Putamen (tissue), 1 donor: ENCODE data around the gene KLHL40.
"Not testable (repeated sequence)": the region's sequence is repeated elsewhere in the genome, so short reads cannot be mapped to it uniquely, and the experiment has no call there.

ENCODE experiments used
- DNase-seq: peaks from one replicate; pipeline ENCODE4 v3.0.0-alpha.2; 2016; ENCODE audit warnings: low spot score

Gene KLHL40

DNA sequence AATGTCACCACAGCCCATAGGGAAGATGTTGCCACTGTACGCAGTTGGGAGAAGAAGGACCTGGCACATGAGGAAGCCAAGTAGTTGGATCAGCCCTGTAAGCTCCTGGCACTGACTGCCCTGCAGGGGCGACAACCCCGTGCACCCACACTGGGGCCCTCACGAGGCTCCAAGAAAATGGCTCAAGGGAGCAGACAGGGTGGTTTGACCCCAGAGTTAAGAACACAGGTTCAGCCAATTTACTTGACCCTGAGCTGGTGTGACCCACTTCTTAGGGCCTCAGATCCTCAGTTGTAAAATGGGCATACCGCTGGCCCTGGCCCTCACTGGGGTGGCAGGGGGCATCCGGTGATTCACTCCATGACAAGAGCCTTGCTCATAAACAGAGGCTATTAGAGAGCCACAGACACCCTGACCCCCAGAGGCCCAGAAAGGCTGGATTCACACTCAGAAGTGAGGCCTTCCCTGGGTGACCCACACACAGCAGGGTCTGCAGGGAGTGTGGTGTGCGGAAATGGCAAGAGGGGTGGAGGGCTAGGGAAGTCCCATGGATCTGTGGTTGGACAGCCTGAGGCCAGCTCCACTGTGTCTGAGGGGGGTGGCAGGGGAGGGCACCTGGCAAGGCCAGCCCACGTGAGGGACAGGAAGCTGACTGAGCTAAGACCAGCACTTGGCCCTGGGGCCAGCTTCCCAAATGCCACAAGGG lies 19.0 kb downstream of the KLHL40 start:
- no peak for DNase-seq

GRCh38 chr3:42705058-42705767 lies 19.9 kb downstream of the KLHL40 start:
- DNase-seq: no peak

GRCh38 chr3:42705962-42706585 lies 20.7 kb downstream of the KLHL40 start:
- DNase-seq: no peak

DNA sequence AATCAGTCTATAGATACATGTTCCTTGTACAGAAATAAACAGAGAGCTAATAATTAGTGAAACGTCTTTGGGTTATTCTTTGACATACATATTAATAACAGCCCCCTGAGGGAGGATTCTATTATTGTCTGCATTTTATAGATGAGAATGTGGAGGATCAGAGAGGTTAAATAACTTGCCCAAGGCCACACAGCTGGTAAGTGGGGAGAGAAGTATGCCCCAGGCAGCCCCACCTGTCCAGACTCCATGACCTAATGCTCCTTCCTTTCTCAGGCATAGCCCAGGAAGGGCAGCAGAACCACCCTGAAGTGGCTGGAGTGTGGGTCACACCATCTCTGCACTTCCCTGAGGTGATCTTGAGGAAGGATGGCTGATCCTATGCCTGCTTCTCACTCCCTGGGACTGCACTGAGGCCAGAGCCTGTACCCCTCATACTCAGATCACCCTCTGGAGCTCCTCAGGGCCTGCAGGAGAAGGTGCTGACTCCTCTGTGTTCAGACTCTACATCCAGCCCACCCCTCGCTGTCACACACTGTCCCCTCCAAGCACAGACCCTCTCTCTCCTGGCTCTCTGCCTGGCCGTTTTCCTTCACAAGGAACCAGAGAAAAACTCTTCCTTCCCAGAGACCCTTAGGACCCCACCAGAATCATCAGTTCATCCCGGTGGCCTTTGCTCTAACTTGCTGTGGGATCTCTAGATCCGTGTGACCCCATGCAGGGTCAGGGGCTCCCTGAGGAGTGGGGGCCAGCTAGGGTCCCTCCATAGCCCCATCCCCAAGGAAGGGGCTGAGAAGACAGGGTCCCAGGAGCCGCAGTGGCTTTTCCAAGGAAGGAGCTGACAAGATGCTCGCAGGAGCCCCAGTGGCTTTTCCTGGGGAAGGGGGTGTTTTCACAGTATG lies 21.6 kb downstream of the KLHL40 start:
- DNase-seq: no peak

DNA sequence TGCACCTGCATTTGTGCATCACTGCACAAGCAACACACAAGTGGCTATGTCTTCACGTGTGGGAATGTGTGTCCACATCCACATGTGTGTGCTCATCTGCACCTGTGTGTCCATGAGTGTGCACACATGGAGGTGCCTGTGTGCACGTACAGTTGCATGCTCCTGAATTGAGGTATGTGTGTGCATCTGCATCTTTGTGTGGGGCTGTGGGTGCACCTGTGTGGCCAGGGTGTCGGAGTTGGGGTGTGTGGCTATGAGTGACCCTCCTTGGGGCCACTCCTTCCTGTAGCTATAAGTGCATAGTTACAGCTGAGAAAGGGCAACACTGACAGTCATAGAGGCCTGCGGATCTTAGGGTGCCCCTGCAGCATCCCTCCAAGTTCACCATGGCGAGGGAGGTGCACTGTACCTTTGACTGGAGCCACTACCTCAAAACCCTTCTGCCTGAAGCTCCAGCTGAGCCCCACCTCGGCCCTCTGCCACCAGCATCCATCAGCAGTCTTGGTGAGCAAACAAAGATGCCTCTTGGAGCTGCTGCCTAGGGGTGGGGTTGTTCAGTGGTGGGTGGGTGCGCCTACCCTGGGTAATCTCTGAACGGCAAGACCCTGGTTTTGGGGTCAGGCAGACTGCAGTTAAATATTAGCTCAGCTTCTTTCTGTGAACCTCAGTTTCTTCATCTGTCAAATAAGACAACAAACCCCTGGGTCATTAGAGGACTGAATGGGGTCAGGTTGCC lies 22.5 kb downstream of the KLHL40 start:
- DNase-seq: no peak

- no peak for DNase-seq
These were observed 23.3 kb downstream of the KLHL40 start for GRCh38 chr3:42708611-42709151.

DNA sequence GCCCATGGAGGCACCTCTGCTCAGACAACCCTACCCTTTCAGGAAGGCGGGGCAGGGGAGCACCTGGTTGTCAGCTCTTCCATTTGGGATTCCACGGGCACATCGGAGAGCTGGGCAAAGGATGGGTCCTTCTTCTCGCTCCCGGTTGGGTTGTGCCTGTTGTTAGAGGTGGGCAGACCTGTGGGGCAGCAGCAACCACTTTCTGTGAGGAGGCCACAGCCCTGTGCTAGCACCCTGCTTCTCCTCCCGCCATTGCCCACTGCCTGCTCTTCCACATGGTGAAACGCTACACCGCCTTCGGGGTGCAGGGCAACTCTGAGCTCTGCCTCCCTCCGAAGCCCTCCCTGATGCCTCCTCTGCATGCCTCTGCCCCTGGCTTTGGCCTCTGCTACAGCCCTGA lies 24.3 kb downstream of the KLHL40 start:
- DNase-seq: no peak

DNA sequence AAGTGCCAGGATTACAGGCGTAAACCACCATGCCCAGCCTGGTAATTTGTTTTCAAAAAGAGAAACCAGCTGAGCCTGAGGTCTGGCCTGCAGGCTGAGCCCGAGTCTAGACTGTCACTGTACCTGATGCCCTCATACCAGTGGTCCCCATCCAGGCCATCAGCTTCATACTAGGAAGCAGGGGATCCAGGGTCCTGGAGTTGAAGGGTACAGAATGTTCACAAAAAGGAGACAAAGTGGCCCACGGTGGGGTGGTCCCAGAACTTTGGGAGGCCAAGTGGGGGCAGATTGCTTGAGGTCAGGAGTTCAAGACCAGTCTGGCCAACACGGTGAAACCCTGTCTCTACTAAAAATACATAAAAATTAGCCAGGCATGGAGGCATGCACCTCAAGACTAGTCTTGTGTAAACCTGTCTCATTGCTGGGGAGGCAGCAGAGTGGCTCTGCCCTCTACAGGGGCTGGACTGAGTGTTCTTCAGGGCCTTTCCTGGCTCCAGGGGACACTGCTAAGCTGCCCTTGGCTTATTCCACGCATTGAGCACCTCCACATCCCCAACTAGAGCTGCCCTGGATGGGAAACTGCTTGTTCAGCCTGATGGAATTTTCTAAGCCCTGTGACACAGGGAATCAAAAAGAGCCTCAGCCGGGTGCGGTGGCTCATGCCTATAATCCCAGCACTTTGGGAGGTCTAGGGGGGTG lies 25.1 kb downstream of the KLHL40 start:
- DNase-seq: no peak

- DNase-seq: no peak
These were observed 26.4 kb downstream of the KLHL40 start for GRCh38 chr3:42711491-42712343.

DNA sequence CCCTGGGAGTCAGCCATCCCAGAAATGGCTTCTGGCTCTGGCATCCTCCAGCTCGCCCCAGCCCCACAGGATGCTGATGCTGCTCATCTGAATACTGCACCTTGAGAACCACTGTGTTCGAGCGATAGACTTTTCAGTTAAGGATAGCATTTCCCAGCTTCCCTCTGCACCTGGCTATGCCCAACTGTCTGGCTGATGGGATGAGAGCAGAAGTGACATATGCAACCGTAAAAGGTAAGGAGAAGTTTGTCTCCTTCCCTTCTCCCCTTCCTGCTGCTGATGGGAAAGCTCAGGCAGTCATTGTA lies 27.0 kb downstream of the KLHL40 start:
- DNase-seq: no peak

DNA sequence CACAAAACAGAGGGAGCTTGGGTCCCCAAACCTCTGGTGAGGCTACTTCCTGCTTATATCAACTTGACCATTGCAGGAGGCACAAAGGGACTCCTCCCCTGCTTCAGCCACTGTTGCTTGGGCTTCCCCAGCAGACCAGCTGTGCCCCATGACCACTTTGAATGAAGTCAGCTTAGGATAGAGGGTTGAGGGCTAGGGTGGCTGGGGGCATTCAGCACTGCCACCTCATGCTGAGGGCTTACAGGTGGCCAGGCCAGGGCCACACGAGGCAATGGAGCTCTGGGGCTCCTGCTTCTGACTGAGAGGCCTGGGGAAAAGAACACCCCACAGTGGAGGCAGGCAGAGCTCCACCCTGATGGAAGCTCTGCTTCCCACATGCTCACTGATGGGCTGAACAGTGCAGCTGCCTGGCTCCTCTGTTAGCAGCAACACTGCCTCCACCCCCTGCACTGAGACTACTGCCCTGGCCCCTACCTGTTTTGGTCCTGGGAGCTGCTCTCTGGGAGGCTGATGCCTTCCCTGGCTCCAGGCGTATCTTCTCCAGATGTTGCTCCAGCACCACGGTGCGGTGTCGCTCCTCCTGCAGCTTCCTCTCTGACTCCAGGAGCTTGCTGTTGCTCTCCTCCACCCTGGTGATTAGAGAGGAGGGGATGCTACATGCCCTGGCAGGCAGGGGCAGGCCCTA lies 27.5 kb downstream of the KLHL40 start:
- no peak for DNase-seq

DNA sequence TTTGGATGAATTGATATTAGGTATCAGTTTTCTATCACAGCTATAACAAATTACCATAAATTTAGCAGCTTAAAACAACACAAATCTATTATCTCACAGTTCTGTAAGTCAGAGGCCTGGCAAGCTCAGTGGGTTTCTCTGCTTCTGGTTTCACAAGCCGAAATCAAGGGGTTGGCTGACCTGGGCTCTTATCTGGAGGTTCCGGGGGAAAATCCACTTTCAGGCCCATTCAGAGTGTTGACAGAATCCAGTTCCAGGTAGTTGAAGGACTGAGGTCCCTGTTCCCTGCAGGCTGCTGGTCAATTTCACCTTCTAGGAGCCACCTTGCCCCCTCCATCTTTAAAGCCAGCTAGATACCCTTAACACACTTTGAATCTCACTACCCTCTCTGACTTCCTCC lies 28.4 kb downstream of the KLHL40 start:
- DNase-seq: no peak

DNA sequence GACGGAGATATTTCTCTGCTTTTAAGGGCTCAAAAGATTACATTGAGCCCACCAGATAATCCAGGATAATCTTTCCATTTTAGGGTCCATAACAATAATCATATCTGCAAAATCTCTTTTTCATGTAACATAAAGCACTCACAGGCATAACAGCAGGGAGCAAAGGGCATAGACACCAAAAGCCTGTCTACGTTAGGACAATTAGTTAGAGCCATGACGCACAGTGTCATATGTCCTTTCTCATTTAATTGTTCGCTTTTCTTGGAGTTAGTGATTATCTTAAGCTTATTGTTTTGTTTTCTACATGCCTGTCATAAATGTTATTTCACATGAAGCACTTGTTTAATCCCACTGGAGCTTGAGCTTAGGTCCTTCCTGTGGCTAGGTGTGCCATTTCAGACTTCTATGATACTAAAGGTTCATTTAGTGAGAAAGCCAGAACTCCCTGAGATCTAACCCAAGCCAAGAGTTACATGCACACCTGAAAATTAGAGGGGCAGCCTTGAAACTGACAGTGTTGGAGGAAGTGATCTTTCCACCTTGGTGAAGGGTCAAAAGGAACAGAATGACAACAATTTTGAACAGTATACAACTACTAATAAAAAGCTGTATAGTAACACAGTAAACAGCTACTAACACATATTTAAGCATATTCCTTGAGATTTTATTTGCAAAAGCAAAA lies 29.0 kb downstream of the KLHL40 start:
- no peak for DNase-seq

DNA sequence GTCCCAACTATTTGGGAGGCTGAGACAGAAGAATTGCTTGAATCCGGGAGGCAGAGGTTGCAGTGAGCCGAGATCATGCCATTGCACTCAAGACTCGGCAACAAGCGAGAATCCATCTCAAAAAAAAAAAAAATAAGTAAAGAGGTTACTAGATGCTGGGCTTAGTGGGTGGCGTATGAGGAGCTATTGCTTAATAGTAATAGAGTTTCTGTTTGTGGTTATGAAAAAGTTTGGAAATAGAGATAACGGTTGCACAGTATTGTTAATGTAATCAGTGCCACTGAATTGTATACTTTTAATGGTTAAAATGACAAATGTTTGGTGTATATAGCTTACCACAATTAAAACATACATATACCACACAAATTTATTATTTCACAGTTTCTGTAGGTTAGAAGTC lies 32.0 kb downstream of the KLHL40 start:
- DNase-seq: no peak

DNA sequence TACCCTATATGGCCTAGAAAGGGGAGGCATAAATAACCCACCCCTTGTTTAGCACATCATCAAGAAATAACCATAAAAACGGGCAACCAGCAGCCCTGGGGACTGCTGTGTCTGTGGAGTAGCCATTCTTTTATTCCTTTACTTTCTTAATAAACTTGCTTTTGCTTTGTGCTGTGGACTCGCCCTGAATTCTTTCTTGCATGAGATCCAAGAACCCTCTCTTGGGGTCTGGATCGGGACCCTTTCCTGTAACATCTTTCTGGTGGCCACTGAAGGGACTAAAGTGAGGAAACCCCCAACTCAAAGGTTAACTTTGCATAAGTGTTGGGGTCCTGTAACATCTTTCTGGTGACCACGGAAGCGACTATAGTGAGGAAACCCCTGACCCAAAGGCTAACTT lies 33.0 kb downstream of the KLHL40 start:
- no peak for DNase-seq

- no peak for DNase-seq
These were observed 33.7 kb downstream of the KLHL40 start for GRCh38 chr3:42719002-42719401.

GRCh38 chr3:42720126-42720525 lies 34.8 kb downstream of the KLHL40 start:
- DNase-seq: no peak

DNA sequence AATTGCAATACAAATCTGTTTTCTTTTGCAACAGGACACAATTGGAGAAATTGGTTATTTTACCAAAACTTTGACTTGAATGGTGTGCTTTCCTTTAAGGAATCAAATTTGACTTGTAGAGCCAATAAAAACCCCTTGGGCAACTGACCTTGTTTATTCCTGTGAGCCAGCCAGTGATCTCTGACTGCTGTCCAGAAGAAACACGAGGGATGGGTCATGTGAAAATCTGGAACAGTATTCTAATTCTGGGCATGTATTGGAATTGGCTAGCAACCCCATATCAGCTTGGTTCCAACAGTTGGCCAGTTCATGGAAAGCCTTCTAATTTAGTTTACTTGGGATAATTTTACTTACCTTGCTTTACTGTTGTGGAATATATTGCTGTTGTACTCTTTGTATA lies 36.4 kb downstream of the KLHL40 start:
- peak; percentile 91 for DNase-seq

- not testable (repeated sequence) for DNase-seq
These were observed 37.1 kb downstream of the KLHL40 start for GRCh38 chr3:42722442-42722841.
